GM21526 (cell line): ENCODE data around the gene TAL2.
A peak's percentile ranks its signal among the peaks of the same experiment; 100 is the strongest.

ENCODE experiments used
- ATAC-seq: cut with Tn5 transposase; IDR thresholded peaks from one replicate; pipeline ENCODE4 v1.9.1; 2021; ENCODE audit warnings: moderate library complexity; ENCODE audit not compliant: unreplicated experiment, low FRiP score

TAL2 gene

DNA sequence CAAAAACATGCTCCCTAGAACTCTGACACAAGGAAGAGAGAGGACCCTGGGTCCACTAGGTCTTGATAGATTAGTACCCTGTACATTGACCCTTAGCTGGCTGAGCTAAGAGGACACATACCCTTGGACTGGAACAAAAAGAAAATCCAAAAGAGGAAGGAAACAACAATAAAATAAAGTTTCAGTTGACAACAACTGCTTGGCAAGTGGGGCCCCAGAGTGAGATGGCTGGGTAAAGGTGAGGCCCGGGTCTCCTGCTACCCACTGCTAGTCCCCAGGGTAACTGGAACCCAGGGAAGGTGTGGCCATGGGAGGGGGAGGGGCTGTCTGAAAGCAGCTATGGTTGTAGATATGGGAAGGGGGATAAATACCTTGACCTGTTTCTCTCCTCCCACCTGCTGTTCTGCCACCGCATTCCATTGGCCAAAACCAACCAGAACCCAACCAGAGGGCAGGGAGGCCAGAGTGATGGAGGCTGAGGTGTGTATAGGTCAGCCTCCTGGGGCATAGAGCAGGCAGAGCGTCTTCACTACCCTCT lies 11.7 kb downstream of the TAL2 start:
- no peak for ATAC-seq

DNA sequence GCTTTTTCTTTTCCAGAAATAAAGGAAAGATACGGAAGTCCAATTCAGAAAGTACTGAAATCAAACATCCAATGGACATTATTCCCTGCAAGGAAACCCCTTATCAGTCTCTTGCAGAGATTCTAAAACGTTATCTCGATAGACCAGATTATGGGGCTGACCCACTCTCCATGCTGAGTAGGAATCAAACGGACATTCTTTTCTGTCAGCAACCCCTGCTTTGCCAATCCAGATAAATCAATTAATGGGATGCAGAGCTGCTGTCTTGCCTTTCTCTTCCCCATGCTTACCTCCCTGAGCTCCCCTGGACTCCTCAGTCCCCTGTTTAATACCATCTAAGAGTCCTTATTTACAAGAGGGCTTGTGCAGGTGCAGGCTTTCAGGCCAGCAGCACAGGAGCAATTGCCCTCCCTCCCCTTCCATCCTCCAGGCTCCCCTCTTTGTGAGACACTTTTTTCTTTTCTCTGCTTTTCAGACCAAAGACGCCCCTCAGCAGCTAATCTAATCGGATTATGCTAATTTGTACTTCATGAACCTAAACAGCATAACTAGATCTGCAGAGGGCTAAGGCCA lies 14.2 kb downstream of the TAL2 start:
- ATAC-seq = no peak

DNA sequence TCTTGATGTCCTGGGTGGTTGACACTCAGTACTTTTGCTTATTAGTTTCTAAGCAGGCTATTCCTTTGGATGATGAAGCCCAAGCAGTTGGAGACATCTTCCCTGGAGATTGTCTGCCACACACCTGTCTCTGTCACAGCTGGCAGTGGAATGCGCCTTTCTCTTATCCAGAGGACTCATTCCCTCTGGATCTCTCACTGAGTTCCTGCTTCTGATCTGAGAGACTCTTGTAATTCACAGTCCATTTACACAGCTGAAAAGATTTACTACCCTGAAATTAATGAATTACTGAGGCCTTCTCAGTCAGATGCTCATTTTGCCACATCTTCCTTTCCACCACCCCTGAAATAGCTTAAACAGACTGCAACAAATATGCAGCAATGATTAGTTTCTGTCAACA lies 15.9 kb downstream of the TAL2 start:
- ATAC-seq = no peak

DNA sequence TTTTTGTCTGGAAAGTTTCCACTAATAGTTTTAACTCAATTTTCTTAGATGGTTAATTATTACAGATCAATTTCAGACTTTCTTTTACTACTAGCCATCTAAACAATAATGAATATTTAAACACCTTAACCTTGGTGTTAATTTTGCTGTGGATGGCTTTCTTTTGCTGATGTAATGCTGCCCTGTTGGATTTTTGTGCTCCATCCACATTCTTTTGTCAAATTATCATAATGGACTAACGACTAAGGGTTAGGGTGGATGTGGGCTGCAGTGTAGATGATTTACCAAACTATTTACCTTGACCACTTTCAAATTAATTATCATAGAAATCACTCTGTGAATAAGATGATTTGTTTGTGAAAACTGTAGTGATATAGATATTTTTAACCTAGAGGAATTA lies 16.5 kb downstream of the TAL2 start:
- ATAC-seq = no peak

DNA sequence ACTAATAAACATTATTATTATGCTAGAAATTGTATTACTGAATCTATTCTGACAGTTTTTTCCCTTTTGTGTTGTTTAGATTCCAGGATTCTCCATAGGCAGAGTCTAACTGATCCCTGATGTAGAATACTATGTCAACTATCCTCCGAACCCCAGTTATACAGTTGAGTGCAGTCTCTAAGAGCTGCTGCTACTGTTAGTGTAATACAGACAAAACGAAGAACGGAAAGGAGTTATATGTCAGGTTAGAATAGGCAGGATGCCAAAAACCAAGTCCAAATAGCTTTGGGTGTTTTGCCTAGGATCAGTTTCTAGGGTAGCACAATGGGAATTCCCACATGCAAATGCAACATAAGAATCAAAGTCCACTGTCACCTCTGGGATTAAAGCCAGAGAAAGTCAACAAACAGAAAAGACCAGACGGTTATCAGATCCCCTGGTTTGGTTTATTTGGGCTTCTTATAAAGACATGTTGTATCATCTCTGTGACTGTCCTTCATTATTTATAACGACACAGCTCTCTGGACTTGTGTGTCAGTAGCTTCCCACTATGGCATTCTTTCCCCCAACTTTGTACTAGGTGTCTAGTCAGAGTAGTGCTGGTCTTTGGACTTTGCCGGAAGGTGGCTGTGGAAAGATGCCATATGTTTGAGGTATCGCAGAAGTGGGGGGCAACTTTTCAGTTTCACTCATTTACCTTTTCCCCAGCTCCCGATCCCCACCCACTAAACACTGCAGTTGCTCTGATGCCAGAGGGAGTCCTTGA lies 17.2 kb downstream of the TAL2 start:
- no peak for ATAC-seq

DNA sequence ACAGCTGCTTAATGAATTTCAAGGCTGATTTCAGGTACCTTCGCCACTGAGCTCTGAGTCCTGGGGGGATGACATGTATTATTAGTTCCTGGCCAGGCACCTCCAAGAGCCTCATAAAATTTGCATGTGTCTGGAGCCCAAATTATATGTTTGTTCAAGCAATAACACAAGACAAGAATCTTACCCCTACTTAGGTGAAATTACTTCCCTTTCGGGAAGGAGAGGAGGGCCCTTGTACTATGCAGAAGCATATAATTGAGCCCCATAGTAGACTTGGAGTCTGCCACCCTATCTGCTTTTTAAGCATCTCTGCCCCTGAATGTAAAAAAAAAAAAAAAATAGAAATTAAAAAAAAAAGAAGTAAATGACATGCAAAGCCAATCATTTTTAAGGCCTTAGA lies 19.1 kb downstream of the TAL2 start:
- no peak for ATAC-seq

DNA sequence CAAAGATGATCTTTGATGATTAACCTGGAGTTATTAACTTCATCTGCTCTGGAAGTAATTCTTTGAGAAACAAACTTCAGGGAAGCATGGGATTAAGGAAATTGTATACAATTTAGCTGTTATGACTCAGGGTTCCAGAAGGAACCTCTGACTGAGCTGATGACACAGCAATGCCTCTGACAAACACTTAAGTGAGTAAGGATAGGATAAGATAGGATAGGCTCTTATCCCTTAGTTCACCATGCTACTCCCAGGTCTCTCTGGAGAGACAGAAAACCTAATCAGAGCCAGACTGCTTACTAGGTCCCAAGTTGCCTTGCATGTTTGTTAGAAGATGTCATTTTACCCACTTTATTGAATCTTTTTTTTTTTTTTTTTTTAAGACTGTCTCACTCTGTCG lies 19.5 kb downstream of the TAL2 start:
- no peak for ATAC-seq

DNA sequence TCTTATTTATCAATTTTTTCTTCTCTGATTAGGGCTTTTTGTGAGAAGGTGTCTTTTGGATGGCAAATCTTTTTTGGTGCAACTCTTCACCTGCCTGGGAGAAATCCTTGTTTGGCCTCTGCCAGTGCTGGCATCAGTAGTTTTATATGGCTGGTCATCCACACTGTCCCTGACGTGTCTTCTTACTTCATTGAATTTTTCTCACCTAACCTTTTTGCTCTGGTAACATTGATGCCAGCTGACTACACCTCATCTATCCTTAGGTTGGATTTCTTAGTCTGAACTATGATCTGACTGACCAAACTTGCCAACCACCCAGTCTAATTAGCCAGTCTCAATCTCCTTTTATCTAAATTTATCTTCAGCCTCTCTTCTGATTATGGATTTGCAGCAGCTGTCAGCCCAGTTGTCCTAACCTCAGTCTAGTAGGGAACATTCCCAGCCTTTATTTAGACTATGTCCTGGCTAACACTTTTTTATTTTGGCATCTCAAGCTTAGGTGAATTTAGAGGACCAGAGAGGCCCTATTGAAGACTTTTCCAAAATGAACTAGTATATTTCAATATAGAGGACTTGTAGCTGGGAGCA lies 21.5 kb downstream of the TAL2 start:
- no peak for ATAC-seq

DNA sequence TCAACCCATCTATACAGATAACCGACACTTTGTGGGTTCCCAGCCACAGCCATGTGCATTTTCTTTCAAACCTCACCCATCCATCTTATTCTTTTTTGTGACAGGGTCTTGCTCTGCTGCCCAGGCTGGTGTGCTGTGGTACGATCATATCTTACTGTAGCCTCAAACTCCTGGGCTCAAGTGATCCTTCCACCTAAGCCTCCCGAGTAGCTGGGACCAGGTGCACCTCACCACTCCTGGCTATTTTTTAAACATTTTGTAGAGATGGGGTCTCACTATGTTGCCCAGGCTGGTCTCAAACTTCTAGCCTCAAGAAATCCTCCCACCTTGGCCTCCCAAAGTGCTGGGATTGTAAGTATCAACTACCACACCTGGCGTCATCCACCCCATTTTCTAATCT lies 24.7 kb downstream of the TAL2 start:
- ATAC-seq = no peak

DNA sequence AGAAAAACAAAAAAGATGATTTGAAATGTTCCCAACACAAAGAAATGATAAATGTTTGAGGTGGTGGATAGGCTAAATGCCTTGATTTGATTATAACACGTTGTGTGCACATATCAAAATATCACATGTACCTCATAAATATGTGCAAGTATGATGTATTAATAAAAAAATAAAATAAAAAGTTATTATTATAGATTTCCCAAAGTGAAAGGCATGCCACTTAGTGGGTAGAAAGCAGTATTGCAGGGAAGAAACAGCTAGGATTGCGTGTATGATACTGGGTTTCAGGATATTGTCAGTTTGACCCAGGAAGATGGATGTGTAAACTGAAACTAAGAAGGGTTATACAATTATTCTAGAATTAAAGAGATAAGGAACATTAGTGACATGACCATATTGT lies 28.5 kb downstream of the TAL2 start:
- ATAC-seq = no peak

DNA sequence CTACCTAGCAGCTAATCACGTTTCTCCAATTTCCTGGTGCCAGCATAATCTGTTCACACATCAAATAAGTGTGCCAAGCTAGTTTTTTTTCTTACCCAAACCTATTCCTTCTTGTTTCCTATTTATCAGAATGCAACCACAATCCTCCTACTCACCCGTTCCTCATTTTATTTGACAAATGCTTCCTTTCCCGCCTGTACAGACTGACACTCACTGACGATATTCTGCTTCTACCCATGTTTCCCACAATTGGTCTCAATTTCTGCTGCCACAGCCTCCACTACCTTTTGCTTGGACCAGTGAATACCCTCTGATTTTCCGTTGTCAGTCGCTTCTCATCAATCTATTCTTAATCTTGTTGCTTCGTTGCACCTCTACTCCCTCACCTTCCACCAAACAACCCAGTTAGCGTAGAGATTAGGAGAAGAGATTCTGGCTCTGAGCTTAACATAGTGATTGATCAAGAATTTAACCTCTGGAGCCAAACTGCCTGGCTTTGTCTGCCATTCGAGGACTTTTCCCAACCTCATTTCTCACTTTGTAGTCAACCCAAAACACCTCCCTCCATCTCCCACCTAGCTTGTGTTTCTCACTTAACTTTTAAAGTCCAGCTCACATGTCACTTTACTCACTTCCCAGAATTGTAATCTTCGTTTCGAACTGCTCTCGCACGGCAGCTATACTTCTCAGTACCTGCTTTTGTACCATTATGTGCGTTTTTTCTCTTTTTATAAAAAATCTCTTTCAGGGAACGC lies 31.4 kb downstream of the TAL2 start:
- ATAC-seq = peak; percentile 39

DNA sequence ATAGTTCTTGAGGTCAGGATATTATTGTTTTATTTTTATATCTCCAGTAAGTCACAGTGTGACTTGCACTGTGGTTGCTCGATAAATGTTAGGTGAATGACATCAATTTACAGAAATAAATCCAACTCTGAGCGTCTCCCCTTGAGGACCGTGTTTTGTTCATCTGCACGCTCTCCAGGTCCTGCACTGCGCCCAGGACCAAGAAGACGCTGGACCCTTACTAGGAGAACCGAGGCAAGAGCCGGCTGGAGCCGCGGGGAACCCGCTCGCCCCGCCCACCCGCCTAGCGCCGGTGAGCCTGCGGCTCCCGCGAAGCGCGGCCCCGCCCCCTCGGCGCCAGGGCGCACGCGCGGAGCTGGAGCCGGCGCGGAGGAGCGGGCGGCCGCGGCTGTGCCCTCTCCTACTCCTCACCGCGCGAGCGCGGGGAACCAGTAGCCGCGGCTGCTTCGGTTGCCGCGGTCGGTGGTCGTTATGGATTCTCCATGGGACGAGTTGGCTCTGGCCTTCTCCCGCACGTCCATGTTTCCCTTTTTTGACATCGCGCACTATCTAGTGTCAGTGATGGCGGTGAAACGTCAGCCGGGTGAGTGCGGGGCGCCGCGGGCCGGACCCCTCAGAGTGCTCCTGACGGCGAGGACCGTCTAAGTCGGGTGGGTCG lies 32.1 kb downstream of the TAL2 start, which contains the start of gene TMEM38B:
TSS of gene TMEM38B (plus strand) at position 352 of the 658 bp plus-strand sequence. CDS start at position 472, 120 bp downstream.
- ATAC-seq = peak; percentile 66

DNA sequence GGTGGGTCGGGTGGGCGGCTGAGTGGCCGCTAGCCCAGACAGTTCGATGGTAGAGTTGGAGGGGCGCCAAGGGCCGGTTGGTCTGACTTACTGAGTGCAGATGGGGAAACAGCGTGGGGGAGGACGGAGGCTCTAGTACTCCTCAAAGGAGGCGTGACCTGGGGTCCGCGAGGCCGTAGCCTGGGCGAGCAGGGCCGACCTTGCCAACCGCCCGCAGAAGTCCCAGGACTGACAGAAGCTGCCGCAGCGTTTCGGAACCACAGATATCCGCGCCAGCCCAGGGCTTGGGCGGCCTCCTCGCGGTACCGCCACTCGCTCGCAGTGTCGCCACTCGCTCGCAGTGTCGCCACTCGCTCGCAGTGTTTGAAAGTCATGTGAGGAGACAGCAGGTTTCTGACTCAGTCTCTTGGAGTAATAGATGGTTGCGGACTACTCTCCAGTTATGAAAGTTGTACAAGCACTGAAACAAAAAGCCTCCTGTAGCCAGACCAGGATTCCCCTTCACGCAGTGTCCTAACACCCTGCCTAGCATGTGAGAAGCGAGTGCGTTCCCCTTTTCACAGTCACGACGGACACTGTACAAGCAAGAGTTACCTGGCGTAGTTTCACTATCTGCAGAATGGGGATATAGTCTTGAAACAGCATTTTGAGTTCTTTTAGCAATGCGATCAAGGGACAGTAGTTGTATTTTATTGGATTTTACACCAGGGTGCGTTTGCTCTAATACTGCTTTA lies 32.8 kb downstream of the TAL2 start:
- ATAC-seq = peak; percentile 64

DNA sequence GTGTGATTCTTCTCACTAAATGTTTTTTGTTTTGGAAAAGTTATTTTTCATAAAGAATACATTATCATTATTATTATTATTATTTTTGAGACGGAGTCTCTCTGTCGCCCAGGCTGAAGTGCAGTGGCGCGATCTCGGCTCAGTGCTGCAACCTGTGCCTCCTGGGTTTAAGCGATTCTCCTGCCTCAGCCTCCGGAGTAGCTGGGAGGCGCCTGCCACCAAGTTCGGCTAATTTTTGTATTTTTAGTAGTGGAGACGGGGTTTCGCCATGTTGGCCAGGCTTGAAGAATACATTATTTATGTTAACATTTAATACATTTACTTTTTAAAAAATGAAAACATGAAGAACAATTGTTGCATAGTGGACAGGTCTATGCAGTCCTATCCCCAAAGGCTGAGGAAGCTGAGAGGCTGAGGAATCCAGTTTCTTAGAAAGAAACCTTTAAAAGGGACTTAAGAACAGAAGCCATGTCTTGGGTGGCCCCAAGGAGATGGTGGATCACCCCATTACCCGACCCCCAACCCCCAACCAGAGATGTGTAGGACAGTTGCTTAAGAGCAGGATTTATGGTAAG lies 34.0 kb downstream of the TAL2 start:
- no peak for ATAC-seq

DNA sequence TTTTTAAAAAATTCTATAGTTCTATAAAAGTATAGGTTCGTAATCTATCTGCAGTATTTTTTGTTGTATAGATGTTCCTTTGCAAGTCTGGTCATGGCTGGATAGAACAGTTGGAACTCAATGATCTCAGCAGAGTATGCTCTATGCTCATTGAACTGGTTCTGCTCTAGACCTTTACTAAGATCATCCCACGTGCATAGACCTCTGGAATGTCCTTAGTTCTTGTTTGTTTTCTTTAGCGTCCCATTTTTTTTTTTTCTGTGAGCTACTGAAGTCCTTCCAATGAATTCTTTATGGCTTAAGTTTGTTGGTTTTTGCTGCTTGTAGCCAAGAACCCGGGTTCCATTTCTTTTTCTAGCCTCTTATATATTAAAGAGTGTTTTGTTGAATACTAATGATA lies 35.6 kb downstream of the TAL2 start:
- no peak for ATAC-seq

DNA sequence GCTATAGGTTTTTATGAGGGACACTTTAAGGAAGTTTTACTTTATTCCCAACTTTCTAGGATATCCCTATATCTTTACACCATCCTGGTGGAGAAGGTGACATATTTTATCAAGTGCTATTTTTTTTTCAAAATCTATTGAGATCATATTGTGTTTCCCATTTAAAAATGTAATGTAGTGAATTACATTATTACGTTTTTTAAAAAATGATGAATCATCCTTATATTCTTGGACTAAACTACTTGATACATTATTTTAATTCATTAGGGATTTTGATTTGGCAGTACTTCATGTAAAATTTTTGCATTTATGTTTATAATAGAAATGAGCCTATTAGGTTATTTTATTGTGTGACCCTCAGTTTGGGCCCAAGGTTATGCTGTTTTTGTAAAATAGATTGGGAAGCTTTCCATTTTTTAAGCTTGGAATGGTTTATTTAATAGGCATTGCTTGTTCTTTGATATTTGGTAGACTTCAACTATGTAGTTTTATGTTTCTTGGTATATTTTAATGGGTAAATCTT lies 36.2 kb downstream of the TAL2 start:
- ATAC-seq = no peak

DNA sequence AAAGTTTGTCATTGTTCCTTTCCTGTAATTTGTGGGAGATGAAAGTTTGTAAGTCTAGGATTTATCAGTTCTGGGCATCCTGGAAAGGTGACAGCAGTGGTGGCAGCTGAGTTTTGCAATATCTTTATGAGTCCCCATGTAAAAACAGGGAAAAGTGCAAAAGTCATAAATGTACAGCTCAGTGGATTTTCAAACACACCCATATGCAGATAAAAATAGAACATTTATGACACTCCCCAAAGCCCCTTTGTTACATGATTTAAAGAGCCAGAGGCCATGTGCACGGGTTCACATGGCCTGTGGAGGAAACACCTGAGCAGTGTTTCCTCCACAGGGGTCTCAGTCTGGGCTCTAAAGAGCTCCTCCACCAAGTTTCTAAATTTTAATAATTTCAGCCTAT lies 38.4 kb downstream of the TAL2 start:
- ATAC-seq = no peak

DNA sequence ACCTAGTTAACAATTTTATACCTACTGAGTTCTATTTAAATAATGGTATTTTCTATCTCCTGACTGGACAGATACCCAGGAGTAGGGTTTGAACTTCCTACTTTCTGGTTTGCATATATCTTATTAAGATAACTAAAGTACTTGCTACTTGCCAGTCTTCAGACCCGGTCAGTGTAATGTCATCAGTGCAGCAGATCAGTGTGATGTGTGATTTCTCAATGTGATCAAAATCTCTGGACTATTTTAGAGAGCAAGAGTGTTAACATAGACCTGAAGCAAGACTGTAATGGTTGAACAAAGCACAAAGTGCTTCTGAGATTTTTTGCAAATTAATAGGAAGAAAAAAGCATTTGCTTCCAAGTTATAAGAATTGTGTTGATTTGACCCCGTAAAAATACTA lies 38.9 kb downstream of the TAL2 start:
- no peak for ATAC-seq

DNA sequence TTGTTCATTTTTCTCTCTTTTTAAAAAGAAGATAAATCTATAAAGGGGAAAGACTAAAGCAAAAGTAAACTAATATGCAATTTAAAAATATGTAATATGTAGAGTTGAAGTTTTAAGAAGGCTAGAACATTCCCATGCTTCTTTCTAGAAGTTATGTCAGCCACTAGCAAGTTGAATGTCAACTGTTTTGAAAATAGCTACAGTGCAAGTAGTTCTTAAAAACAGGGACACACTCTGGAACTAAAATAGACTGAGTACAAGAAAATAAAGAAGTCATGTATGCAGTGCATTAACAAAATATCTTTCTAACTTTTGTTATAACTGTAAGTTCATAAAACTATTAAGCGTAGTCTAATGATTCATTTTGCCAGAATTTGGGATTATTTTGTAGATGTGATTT lies 40.0 kb downstream of the TAL2 start:
- ATAC-seq = no peak
